Muscle of back (tissue), 11 donors: ENCODE measurements around the gene SRR. TPM values are rescaled to one million over a fixed set of nuclear protein-coding genes. Genes with fewer than 3 reads are reported as not detected.
A peak's percentile ranks its signal among the peaks of the same experiment; 100 is the strongest.

ENCODE experiments used
- DNase-seq, 3 donors: peaks; one replicate each; pipeline versions ENCODE4 v3.0.0 to v3.0.0-alpha.2; 2013
- polyA plus RNA-seq, 10 donors: library from polyadenylated mRNA; unstranded; fragments of 120-200 nt; gene quantifications; one replicate each; pipeline ENCODE4 v1.2.1, GENCODE V29; 2013; ENCODE audit not compliant: insufficient read length in 10 of 10

Gene SRR
- polyA plus RNA-seq, 10 donors, result 12.3 to 24.2 (median 18.4) TPM

GRCh38 chr17:2338315-2338657, 34.5 kb downstream of the SRR start:
- DNase-seq, result peak in 1 of 3 donors; percentile 12

GRCh38 chr17:2343421-2343820, 39.7 kb downstream of the SRR start:
- no peak for DNase-seq

GRCh38 chr17:2344528-2344927, 40.8 kb downstream of the SRR start:
- no peak for DNase-seq

GRCh38 chr17:2346475-2346874, 42.7 kb downstream of the SRR start:
- DNase-seq, result no peak

GRCh38 chr17:2347805-2348685, 44.3 kb downstream of the SRR start:
- DNase-seq, result peak in 2 of 3 donors; percentile 43 to 71

- no peak for DNase-seq
Observed at GRCh38 chr17:2351269-2351668, 47.5 kb downstream of the SRR start.

GRCh38 chr17:2354311-2354710, 50.6 kb downstream of the SRR start:
- DNase-seq, result no peak

- no peak for DNase-seq
Observed at GRCh38 chr17:2357237-2357636, 53.5 kb downstream of the SRR start.

GRCh38 chr17:2357931-2358434, 54.2 kb downstream of the SRR start:
- DNase-seq, result no peak

GRCh38 chr17:2361010-2361760, 57.4 kb downstream of the SRR start:
- no peak for DNase-seq

- DNase-seq, result no peak
Observed at GRCh38 chr17:2362016-2362415, 58.3 kb downstream of the SRR start.

GRCh38 chr17:2362416-2362815, 58.7 kb downstream of the SRR start:
- DNase-seq, result no peak

GRCh38 chr17:2362881-2363280, 59.1 kb downstream of the SRR start:
- no peak for DNase-seq

GRCh38 chr17:2363318-2363717, 59.6 kb downstream of the SRR start:
- DNase-seq, result no peak

- peak; percentile 30 to 61 (median 53) for DNase-seq
Observed at GRCh38 chr17:2363851-2364762, 60.4 kb downstream of the SRR start.

- no peak for DNase-seq
Observed at GRCh38 chr17:2364763-2365116, 61.0 kb downstream of the SRR start.

- no peak for DNase-seq
Observed at GRCh38 chr17:2365132-2365531, 61.4 kb downstream of the SRR start.

- DNase-seq, result no peak
Observed at GRCh38 chr17:2366747-2367494, 63.2 kb downstream of the SRR start.

GRCh38 chr17:2368359-2368758, 64.6 kb downstream of the SRR start:
- DNase-seq, result no peak

- no peak for DNase-seq
Observed at GRCh38 chr17:2369039-2369438, 65.3 kb downstream of the SRR start.

GRCh38 chr17:2369551-2370210, 65.9 kb downstream of the SRR start:
- DNase-seq, result no peak
